ENCODE measurements around the gene SLC2A4RG. TPM values are rescaled to one million over a fixed set of nuclear protein-coding genes. Genes with fewer than 3 reads are reported as not detected.

The SLC2A4RG gene
- total and polyA plus RNA-seq, 2 of the 4 experiments (the other 2 are of a cell fraction) = 5.0 to 50.3 TPM

DNA sequence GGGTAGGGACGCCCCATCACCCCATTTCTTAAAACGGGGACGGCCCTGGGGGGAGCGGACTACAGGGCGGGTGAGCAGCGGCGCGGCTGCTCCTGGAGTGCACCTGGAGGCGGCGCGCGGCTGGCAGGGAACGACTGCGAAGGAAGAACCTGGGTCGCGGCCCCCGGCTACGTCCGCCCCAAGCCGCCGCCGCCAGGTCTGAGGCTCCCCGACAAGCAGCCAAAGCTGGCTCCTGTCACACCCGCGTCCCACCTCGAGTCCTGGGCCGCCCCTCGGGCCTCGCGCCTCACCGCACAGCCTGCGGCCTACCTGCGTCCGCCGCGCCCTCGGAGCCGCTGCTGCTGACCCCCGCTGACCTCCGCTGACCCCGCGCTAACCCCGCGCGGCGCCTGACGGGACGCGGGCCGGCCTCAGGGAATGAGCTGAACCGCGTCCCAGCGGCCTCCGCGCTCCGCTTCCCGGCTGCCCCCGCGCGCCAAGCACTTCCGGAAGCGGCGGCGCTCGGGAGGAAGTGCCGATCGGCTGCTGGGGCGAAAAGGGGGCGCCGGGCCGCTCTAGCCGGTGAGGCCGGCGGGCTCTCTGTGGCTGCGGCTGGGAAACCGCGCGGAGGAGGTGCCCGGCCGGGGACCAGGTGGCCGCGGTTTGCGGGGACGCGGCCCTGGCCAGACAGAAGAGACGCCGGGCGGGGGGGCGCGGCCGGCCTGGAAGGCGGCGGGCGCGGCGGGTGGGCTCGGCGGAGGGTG lies 31.8 kb upstream of the SLC2A4RG start, which contains the start of the genes ARFRP1 and ZGPAT:
TSS of gene ARFRP1 (minus strand) at position 419 of the 743 bp plus-strand sequence. CDS start 885 bp downstream, outside the sequence.
TSS of gene ZGPAT (plus strand) at position 482 of the 743 bp plus-strand sequence. CDS start 542 bp downstream, outside the sequence.
- Histone ChIP-seq H3K23ac (ENCODE audit: low read depth, low read length) (peak within 1 kb of the TSS; percentile 81), H3K79me1 (ENCODE audit: low read depth in 1 of 2, low read length in 2 of 2) (peaks cover 18 to 73% of the 10 kb centered on the region in 2 experiments), H4K5ac (ENCODE audit: low read depth, low read length) (peak within 1 kb of the TSS; percentile 55), H2AK9ac (replicated peaks; ENCODE audit: low read depth, low read length, poor library complexity) (peak within 1 kb of the TSS; percentile 98), H3K36me3 (ENCODE audit: control insufficient read depth, insufficient read depth, low read length) (peaks cover 41% of the 10 kb centered on the region), H3K27ac (ENCODE audit: insufficient read depth, low read length) (peak within 1 kb of the TSS; percentile 82), H4K20me1 (ENCODE audit: insufficient read depth, low read length) (no peaks in the 10 kb centered on the region; the same call in 1 of the 2 replicates), H3K4me2 (ENCODE audit: low read depth, low read length) (peak within 1 kb of the TSS; percentile 96), H2BK5ac (ENCODE audit: low read depth, low read length, poor library complexity, severe bottlenecking) (peak within 1 kb of the TSS; percentile 77), H3K56ac (ENCODE audit: extremely low read depth, insufficient read depth, low read length) (0 out of 2 replicates have a peak within 1 kb of the TSS, but pooled peaks have one; percentile 6), H4K8ac (ENCODE audit: low read depth in 2 of 2, low read length in 2 of 2) (peak within 1 kb of the TSS; percentile 69 to 93), H3K4me3 (ENCODE audit: insufficient read depth, low read depth, low read length) (peak within 1 kb of the TSS; percentile 84), H2BK120ac (ENCODE audit: low read depth, low read length) (peak within 1 kb of the TSS; percentile 41; the same call in 1 of the 2 replicates), H2BK20ac (ENCODE audit: low read depth, low read length) (no peak within 1 kb of the TSS), H3K18ac (ENCODE audit: low read depth, low read length) (no peak within 1 kb of the TSS; the same call in 1 of the 2 replicates), H3K27me3 (ENCODE audit: control insufficient read depth, insufficient read depth, low read length) (no peaks in the 10 kb centered on the region), H3K4ac (ENCODE audit: low read depth, low read length) (peak within 1 kb of the TSS; percentile 94), H3K9ac (ENCODE audit: low read depth, low read length) (peak within 1 kb of the TSS; percentile 79), H2AK5ac (ENCODE audit: low read depth, low read length) (peak within 1 kb of the TSS; percentile 98), H2BK15ac (ENCODE audit: low read depth, low read length) (no peak within 1 kb of the TSS), H4K91ac (ENCODE audit: insufficient read depth, low read depth, low read length) (peak within 1 kb of the TSS; percentile 63), H3K9me3 (ENCODE audit: control insufficient read depth, insufficient read depth, low read length) (no peaks in the 10 kb centered on the region), H2AFZ (replicated peaks; ENCODE audit: low read length, poor library complexity) (peak within 1 kb of the TSS; percentile 98), H3K9me1 (ENCODE audit: insufficient read depth, low read length) (no peaks in the 10 kb centered on the region), H3K14ac (replicated peaks; ENCODE audit: low read depth, low read length) (peak within 1 kb of the TSS; percentile 92), H3K4me1 (ENCODE audit: control insufficient read depth, insufficient read depth, low read length) (peaks cover 10% of the 10 kb centered on the region)
- DNase-seq (peak; percentile 67), ATAC-seq (ENCODE audit: low read depth) (peak; percentile 96)
- BruUV-seq (replicated peaks) = no TSS peak
- intact Hi-C loops (cut with micrococcal nuclease) (loop anchor here (2.0 kb wide), 1 partner anchor 157 kb away; the partner anchor contains the start of gene TPD52L2), in situ Hi-C loops (cut with MboI; ENCODE audit: low sequenced_read_pairs) (loop anchor here (10.0 kb wide), 1 partner anchor 157 kb away; the partner anchor contains the start of genes ABHD16B and TPD52L2), dilution Hi-C loops (cut with HindIII; ENCODE audit: low sequenced_read_pairs, unreplicated experiment) (no loop called here)
- CTCF ChIA-PET = interaction anchor here (1.1 kb wide), 1 partner anchor 9 kb away, joined by 8 read pairs; no protein-coding TSS in a partner anchor
- POLR2A ChIA-PET (ENCODE audit: unreplicated experiment) = interaction anchor here (0.6 to 1.2 kb wide), 3 partner anchors 9 to 13 kb away, joined by 4 to 5 read pairs (median 4); no protein-coding TSS in a partner anchor
- WGBS, 2 experiments (ENCODE audit: extremely low coverage in 2 of 2, insufficient read length in 1 of 2) = 0% methylated on average over 72 of the region's 98 CpGs; no CpG with 5 or more reads in 1 of the 2 experiments
- TF ChIP-seq, protein P1, sequence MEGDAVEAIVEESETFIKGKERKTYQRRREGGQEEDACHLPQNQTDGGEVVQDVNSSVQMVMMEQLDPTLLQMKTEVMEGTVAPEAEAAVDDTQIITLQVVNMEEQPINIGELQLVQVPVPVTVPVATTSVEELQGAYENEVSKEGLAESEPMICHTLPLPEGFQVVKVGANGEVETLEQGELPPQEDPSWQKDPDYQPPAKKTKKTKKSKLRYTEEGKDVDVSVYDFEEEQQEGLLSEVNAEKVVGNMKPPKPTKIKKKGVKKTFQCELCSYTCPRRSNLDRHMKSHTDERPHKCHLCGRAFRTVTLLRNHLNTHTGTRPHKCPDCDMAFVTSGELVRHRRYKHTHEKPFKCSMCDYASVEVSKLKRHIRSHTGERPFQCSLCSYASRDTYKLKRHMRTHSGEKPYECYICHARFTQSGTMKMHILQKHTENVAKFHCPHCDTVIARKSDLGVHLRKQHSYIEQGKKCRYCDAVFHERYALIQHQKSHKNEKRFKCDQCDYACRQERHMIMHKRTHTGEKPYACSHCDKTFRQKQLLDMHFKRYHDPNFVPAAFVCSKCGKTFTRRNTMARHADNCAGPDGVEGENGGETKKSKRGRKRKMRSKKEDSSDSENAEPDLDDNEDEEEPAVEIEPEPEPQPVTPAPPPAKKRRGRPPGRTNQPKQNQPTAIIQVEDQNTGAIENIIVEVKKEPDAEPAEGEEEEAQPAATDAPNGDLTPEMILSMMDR (conservative IDR thresholded peaks at IDR 0.05; ENCODE audit: low read depth, low read length) = no peak
- TF ChIP-seq RCOR1 (IDR thresholded peaks at IDR 0.05; ENCODE audit: insufficient replicate concordance, low read length) (no peak), FOS (IDR thresholded peaks at IDR 0.05; ENCODE audit: low read depth, low read length) (no peak), MAZ (IDR thresholded peaks at IDR 0.05; ENCODE audit: borderline replicate concordance, low read depth, low read length) (peak; percentile 53; the same call in 1 of the 2 replicates), BHLHE40 (IDR thresholded peaks at IDR 0.05; ENCODE audit: low read depth, low read length) (no peak), CHD1 (IDR thresholded peaks at IDR 0.05; ENCODE audit: low read depth, low read length) (no peak), MXI1 (IDR thresholded peaks at IDR 0.05; ENCODE audit: borderline replicate concordance, low read depth, low read length) (no peak), SMC3 (IDR thresholded peaks at IDR 0.05; ENCODE audit: low read depth, low read length) (no peak), NFE2L2 (IDR thresholded peaks at IDR 0.05; ENCODE audit: low read depth, low read length) (no peak), CEBPB (IDR thresholded peaks at IDR 0.05; ENCODE audit: low read depth, low read length) (no peak), RAD21 (IDR thresholded peaks at IDR 0.05; ENCODE audit: low read length) (no peak), POLR2A (IDR thresholded peaks at IDR 0.05; ENCODE audit: low read depth, low read length) (peak; percentile 57), MAFK (IDR thresholded peaks at IDR 0.05; ENCODE audit: low read depth, low read length) (no peak)
- TF ChIP-seq, protein P2, sequence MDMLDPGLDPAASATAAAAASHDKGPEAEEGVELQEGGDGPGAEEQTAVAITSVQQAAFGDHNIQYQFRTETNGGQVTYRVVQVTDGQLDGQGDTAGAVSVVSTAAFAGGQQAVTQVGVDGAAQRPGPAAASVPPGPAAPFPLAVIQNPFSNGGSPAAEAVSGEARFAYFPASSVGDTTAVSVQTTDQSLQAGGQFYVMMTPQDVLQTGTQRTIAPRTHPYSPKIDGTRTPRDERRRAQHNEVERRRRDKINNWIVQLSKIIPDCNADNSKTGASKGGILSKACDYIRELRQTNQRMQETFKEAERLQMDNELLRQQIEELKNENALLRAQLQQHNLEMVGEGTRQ (IDR thresholded peaks at IDR 0.05; ENCODE audit: low read depth, low read length) = no peak

All from IMR-90 (cell line).